Measurements from ENCODE around the gene POLE. TPM values are rescaled to one million over a fixed set of nuclear protein-coding genes. Genes with fewer than 3 reads are reported as not detected.

Gene POLE
- total and polyA plus RNA-seq, 2 of the 4 experiments (the other 2 are of a cell fraction): 17.2 to 20.7 TPM

GRCh38 chr12:132641811-132642650 lies 45.1 kb downstream of the POLE start:
- Histone ChIP-seq H2AK5ac (ENCODE audit: low read depth, low read length) (no peak overlapping the region), H3K27me3 (ENCODE audit: control insufficient read depth, insufficient read depth, low read length) (no peaks in the 10 kb centered on the region), H3K27ac (ENCODE audit: insufficient read depth, low read length) (no peak overlapping the region), H3K4me3 (ENCODE audit: insufficient read depth, low read depth, low read length) (no peak overlapping the region), H3K23ac (ENCODE audit: low read depth, low read length) (no peak overlapping the region), H3K18ac (ENCODE audit: low read depth, low read length) (no peak overlapping the region), H3K36me3 (ENCODE audit: control insufficient read depth, insufficient read depth, low read length) (peaks cover 30% of the 10 kb centered on the region), H4K5ac (ENCODE audit: low read depth, low read length) (no peak overlapping the region), H2BK5ac (ENCODE audit: low read depth, low read length, poor library complexity, severe bottlenecking) (no peak overlapping the region), H4K91ac (ENCODE audit: insufficient read depth, low read depth, low read length) (no peak overlapping the region), H3K9ac (ENCODE audit: low read depth, low read length) (no peak overlapping the region), H4K8ac (ENCODE audit: low read depth in 2 of 2, low read length in 2 of 2) (no peak overlapping the region), H3K4ac (ENCODE audit: low read depth, low read length) (no peak overlapping the region), H3K9me1 (ENCODE audit: insufficient read depth, low read length) (no peaks in the 10 kb centered on the region), H3K9me3 (ENCODE audit: control insufficient read depth, insufficient read depth, low read length) (no peaks in the 10 kb centered on the region), H3K79me1 (ENCODE audit: low read depth in 1 of 2, low read length in 2 of 2) (no peaks in the 10 kb centered on the region), H2AFZ (replicated peaks; ENCODE audit: low read length, poor library complexity) (no peak overlapping the region), H3K4me1 (ENCODE audit: control insufficient read depth, insufficient read depth, low read length) (no peaks in the 10 kb centered on the region), H2AK9ac (replicated peaks; ENCODE audit: low read depth, low read length, poor library complexity) (no peak overlapping the region), H3K14ac (replicated peaks; ENCODE audit: low read depth, low read length) (no peak overlapping the region), H3K4me2 (ENCODE audit: low read depth, low read length) (no peak overlapping the region), H2BK20ac (ENCODE audit: low read depth, low read length) (no peak overlapping the region), H2BK15ac (ENCODE audit: low read depth, low read length) (no peak overlapping the region), H4K20me1 (ENCODE audit: insufficient read depth, low read length) (peaks cover 7% of the 10 kb centered on the region; the same call in 1 of the 2 replicates), H3K56ac (ENCODE audit: extremely low read depth, insufficient read depth, low read length) (no peak overlapping the region), H2BK120ac (ENCODE audit: low read depth, low read length) (no peak overlapping the region)
- POLR2A ChIA-PET (ENCODE audit: unreplicated experiment): no interaction called here
- BruUV-seq (replicated peaks): no TSS peak
- CTCF ChIA-PET: no interaction called here
- DNase-seq (no peak), ATAC-seq (ENCODE audit: low read depth) (no peak)
- 96% methylated on average over 19 of the region's 28 CpGs; no CpG with 5 or more reads in 1 of the 2 experiments for WGBS, 2 experiments (ENCODE audit: extremely low coverage in 2 of 2, insufficient read length in 1 of 2)
- intact Hi-C loops (cut with micrococcal nuclease) (no loop called here), in situ Hi-C loops (cut with MboI; ENCODE audit: low sequenced_read_pairs) (no loop called here), dilution Hi-C loops (cut with HindIII; ENCODE audit: low sequenced_read_pairs, unreplicated experiment) (no loop called here)
- TF ChIP-seq CHD1 (IDR thresholded peaks at IDR 0.05; ENCODE audit: low read depth, low read length) (no peak), MXI1 (IDR thresholded peaks at IDR 0.05; ENCODE audit: borderline replicate concordance, low read depth, low read length) (no peak), RFX5 (IDR thresholded peaks at IDR 0.05; ENCODE audit: low read depth, low read length) (no peak), SMC3 (IDR thresholded peaks at IDR 0.05; ENCODE audit: low read depth, low read length) (no peak), MAZ (IDR thresholded peaks at IDR 0.05; ENCODE audit: borderline replicate concordance, low read depth, low read length) (no peak), CEBPB (IDR thresholded peaks at IDR 0.05; ENCODE audit: low read depth, low read length) (no peak), USF2 (IDR thresholded peaks at IDR 0.05; ENCODE audit: low read depth, low read length) (no peak), RCOR1 (IDR thresholded peaks at IDR 0.05; ENCODE audit: insufficient replicate concordance, low read length) (no peak), POLR2A (IDR thresholded peaks at IDR 0.05; ENCODE audit: low read depth, low read length) (no peak), RAD21 (IDR thresholded peaks at IDR 0.05; ENCODE audit: low read length) (no peak), CTCF (conservative IDR thresholded peaks at IDR 0.05; ENCODE audit: low read depth, low read length) (no peak)

Measured in IMR-90 (cell line).